Prostate gland (tissue), 2 donors: ENCODE measurements around the gene CABCOCO1. TPM values are rescaled to one million over a fixed set of nuclear protein-coding genes. Genes with fewer than 3 reads are reported as not detected.

ENCODE experiments used
- DNase-seq: peaks from one replicate; pipeline ENCODE4 v3.0.0-alpha.2; 2019; ENCODE audit warnings: low spot score
- H3K27ac ChIP-seq, 2 donors: fragments of 200-600 bp; sonication (generic); 2 replicates each; pipeline ENCODE4 v1.5.1; 2017 to 2019
- H3K27me3 ChIP-seq: fragments of 200-600 bp; sonication (generic); replicated peaks from 2 replicates; pipeline ENCODE4 v1.5.1; 2019; ENCODE audit not compliant: insufficient read depth
- H3K36me3 ChIP-seq, 2 donors: fragments of 200-600 bp; sonication (generic); 1 replicate in 1 of 2; 2 replicates in 1 of 2; pipeline versions ENCODE4 v1.5.1 to v1.8.1; 2017 to 2019
- H3K4me1 ChIP-seq: fragments of 200-600 bp; sonication (generic); replicated peaks from 2 replicates; pipeline ENCODE4 v1.5.1; 2019
- H3K4me3 ChIP-seq, 2 donors: fragments of 200-600 bp; sonication (generic); 2 replicates each; pipeline ENCODE4 v1.5.1; 2017 to 2019
- H3K9me3 ChIP-seq: fragments of 200-600 bp; sonication (generic); 2 replicates; pipeline ENCODE4 v1.5.1; 2017
- POLR2A ChIP-seq: fragments of 450-650 bp; IDR thresholded peaks from one replicate; pipeline ENCODE4 v1.6.1; 2016; ENCODE audit warnings: antibody characterized with exemption, mild to moderate bottlenecking
- POLR2AphosphoS5 ChIP-seq: sonication (generic); formaldehyde crosslinking; IDR thresholded peaks from one replicate; pipeline ENCODE4 v1.6.1; 2017; ENCODE audit warnings: antibody characterized with exemption
- WGBS: methylation state at CpG from one replicate; pipeline ENCODE4 v1.1.5; 2018; 5-methylcytosine and 5-hydroxymethylcytosine counted together
- intact Hi-C: fragments of 100-400 bp; cut with DNase I; formaldehyde crosslinking; loops from one replicate; pipeline ENCODE4 v1.14.2; 2022
- total RNA-seq, 2 donors: library from RNA; depleted of rRNA; stranded (reverse); fragments of >200 nt; gene quantifications; one replicate each; pipeline ENCODE4 v1.1.0, GENCODE V29; 2016
- TF ChIP-seq, protein P1 (sequence below), 4 experiments: fragments of 200-600 bp in 2 of 4; fragments of 450-650 bp in 2 of 4; sonication (generic) in 2 of 4; IDR thresholded peaks; 1 replicate in 3 of 4; 2 replicates in 1 of 4; pipeline ENCODE4 v1.5.1; 2016 to 2019; ENCODE audit warnings: antibody characterized with exemption in 4 of 4, mild to moderate bottlenecking in 2 of 4, moderate library complexity in 2 of 4

The CABCOCO1 gene
- total RNA-seq, 2 donors from 2014 or later = 1.0 to 1.9 TPM

DNA sequence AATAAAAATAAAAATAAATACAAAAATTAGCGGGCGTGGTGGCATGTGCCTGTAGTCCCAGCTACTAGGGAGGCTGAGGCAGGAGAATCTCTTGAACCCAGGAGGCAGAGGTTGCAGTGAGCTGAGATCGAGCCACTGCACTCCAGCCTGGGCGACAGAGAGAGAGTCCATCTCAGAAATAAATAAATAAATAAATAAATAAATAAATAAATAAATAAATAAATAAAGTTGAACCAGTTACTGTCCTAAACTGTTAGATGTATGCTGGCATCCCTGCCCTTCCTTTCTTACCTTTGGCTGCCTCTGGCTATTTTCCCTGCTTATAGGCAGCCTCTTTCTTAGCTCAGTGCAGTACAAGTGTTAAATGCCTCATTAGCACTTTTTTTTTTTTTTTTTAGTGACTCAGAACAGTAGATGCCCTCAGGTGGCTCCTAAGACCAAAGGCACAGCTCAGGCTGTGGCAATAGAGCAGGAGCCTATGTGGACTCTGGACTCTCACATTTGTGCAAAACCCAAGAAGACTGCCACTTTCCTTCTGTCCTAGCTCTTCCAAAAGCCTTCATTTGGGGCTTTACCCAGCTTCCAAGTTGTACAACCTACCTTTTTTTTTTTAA, 30.6 kb upstream of the CABCOCO1 start:
- DNase-seq = no peak
- Histone ChIP-seq H3K27ac (no peak overlapping the region), H3K4me3 (no peak overlapping the region), H3K4me1 (no peaks in the 10 kb centered on the region), H3K36me3 (no peaks in the 10 kb centered on the region), H3K9me3 (no peaks in the 10 kb centered on the region), H3K27me3 (no peaks in the 10 kb centered on the region)
- intact Hi-C loops = no loop called here
- TF ChIP-seq POLR2AphosphoS5 (no peak), POLR2A (no peak)
- TF ChIP-seq, protein P1, sequence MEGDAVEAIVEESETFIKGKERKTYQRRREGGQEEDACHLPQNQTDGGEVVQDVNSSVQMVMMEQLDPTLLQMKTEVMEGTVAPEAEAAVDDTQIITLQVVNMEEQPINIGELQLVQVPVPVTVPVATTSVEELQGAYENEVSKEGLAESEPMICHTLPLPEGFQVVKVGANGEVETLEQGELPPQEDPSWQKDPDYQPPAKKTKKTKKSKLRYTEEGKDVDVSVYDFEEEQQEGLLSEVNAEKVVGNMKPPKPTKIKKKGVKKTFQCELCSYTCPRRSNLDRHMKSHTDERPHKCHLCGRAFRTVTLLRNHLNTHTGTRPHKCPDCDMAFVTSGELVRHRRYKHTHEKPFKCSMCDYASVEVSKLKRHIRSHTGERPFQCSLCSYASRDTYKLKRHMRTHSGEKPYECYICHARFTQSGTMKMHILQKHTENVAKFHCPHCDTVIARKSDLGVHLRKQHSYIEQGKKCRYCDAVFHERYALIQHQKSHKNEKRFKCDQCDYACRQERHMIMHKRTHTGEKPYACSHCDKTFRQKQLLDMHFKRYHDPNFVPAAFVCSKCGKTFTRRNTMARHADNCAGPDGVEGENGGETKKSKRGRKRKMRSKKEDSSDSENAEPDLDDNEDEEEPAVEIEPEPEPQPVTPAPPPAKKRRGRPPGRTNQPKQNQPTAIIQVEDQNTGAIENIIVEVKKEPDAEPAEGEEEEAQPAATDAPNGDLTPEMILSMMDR (IDR thresholded peaks at IDR 0.05) = no peak
- WGBS = 99% methylated on average over 4 of the region's 4 CpGs

DNA sequence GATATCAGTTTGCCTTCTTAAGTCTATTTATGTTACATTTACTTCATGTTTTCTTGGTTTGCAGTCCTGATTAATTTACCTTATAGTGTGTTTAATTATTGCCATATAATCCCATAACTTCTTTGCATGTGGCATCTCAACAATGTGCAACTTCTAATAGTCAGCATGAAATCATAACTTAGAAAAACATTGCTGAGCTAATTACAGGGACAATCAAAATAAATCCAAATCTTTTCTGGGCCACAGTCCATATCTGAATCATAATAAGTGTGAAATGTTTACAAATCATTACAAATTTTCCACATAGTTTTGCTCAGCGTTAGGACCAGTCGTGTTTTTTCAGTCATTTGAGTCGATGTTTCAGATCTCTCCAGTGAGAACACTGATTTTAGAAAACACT, 29.1 kb upstream of the CABCOCO1 start:
- WGBS = 61% methylated on average over 3 of the region's 3 CpGs
- TF ChIP-seq POLR2A (no peak), POLR2AphosphoS5 (no peak)
- TF ChIP-seq, protein P1 (IDR thresholded peaks at IDR 0.05) = no peak
- Histone ChIP-seq H3K36me3 (no peaks in the 10 kb centered on the region), H3K27me3 (no peaks in the 10 kb centered on the region), H3K9me3 (no peaks in the 10 kb centered on the region), H3K4me3 (no peak overlapping the region), H3K27ac (no peak overlapping the region), H3K4me1 (no peaks in the 10 kb centered on the region)
- DNase-seq = no peak
- intact Hi-C loops = no loop called here

GRCh38 chr10:61634746-61635145, 28.0 kb upstream of the CABCOCO1 start:
- Histone ChIP-seq H3K4me1 (no peaks in the 10 kb centered on the region), H3K9me3 (no peaks in the 10 kb centered on the region), H3K27ac (no peak overlapping the region), H3K36me3 (no peaks in the 10 kb centered on the region), H3K27me3 (no peaks in the 10 kb centered on the region), H3K4me3 (no peak overlapping the region)
- intact Hi-C loops = no loop called here
- 67% methylated on average over 1 of the region's 1 CpG for WGBS
- TF ChIP-seq POLR2A (no peak), POLR2AphosphoS5 (no peak)
- TF ChIP-seq, protein P1 (IDR thresholded peaks at IDR 0.05) = no peak
- no peak for DNase-seq

DNA sequence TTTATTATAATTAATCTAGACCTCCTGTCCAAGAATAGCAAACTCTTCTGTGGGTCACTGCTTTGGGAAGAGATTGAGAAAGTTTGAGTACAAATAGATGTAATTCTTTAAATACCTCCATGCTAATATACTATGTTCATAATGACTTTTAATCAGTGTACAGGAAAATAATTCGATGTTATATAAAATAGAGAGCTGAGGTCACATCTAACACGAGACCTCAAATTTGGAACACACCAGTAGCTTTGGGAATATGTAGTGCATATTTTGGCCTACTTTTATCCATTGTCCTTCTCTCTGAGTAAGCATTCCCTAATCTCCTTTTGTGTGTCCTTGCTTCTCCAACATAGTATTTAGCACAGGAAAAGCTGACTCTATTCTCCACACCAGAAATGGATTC, 27.3 kb upstream of the CABCOCO1 start:
- H3K9me3 ChIP-seq = no peaks in the 10 kb centered on the region
- no peak for DNase-seq
- TF ChIP-seq POLR2AphosphoS5 (no peak), POLR2A (no peak)
- TF ChIP-seq, protein P1 (IDR thresholded peaks at IDR 0.05) = no peak
- no peaks in the 10 kb centered on the region for H3K36me3 ChIP-seq
- 94% methylated on average over 2 of the region's 2 CpGs for WGBS
- no peak overlapping the region for H3K4me3 ChIP-seq
- intact Hi-C loops = no loop called here
- H3K4me1 ChIP-seq = no peaks in the 10 kb centered on the region
- H3K27ac ChIP-seq = no peak overlapping the region
- H3K27me3 ChIP-seq = no peaks in the 10 kb centered on the region

DNA sequence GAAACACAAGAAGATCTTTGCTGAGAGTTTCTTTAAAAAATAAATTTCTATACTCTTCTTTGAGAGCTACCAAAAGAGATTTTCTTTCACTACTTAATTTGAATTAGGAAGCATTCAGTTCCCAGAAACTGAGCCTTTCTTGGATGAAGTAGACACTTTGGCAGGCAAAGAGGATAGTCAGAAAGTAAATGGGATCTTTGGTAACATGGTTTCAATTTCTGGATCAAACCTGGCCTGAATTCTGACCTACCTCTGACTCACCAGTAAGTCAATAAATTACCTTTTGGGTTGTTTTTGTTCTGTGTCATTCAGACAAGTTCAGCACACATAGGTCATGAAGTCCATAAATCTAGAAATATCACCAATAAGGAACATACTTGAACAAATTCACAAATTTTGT, 26.8 kb upstream of the CABCOCO1 start:
- no peaks in the 10 kb centered on the region for H3K27me3 ChIP-seq
- H3K9me3 ChIP-seq = no peaks in the 10 kb centered on the region
- H3K4me3 ChIP-seq = no peak overlapping the region
- H3K4me1 ChIP-seq = no peaks in the 10 kb centered on the region
- no peaks in the 10 kb centered on the region for H3K36me3 ChIP-seq
- intact Hi-C loops = no loop called here
- no peak overlapping the region for H3K27ac ChIP-seq
- TF ChIP-seq POLR2A (no peak), POLR2AphosphoS5 (no peak)
- TF ChIP-seq, protein P1 (IDR thresholded peaks at IDR 0.05) = no peak
- DNase-seq = no peak
